ENCODE results near the gene LRMDA.

The LRMDA gene

GRCh38 chr10:76017733-76018433 lies 586.5 kb downstream of the LRMDA start:
- DNase-seq = no peak

GRCh38 chr10:76020630-76021029 lies 589.2 kb downstream of the LRMDA start:
- no peak for DNase-seq

GRCh38 chr10:76021398-76021797 lies 590.0 kb downstream of the LRMDA start:
- no peak for DNase-seq

GRCh38 chr10:76022366-76022765 lies 590.9 kb downstream of the LRMDA start:
- DNase-seq = no peak

GRCh38 chr10:76023007-76023406 lies 591.6 kb downstream of the LRMDA start:
- DNase-seq = no peak

- peak in 1 of 2 experiments; percentile 18 for DNase-seq
Observed at GRCh38 chr10:76024460-76025123, 593.2 kb downstream of the LRMDA start.

- no peak for DNase-seq
Observed at GRCh38 chr10:76025124-76025477, 593.7 kb downstream of the LRMDA start.

- no peak for DNase-seq
Observed at GRCh38 chr10:76026176-76026771, 594.9 kb downstream of the LRMDA start.

- no peak for DNase-seq
Observed at GRCh38 chr10:76026905-76027304, 595.5 kb downstream of the LRMDA start.

- DNase-seq = no peak
Observed at GRCh38 chr10:76029782-76030181, 598.4 kb downstream of the LRMDA start.

- no peak for DNase-seq
Observed at GRCh38 chr10:76031099-76031498, 599.7 kb downstream of the LRMDA start.

GRCh38 chr10:76031769-76032699 lies 600.6 kb downstream of the LRMDA start:
- no peak for DNase-seq

- no peak for DNase-seq
Observed at GRCh38 chr10:76032700-76033039, 601.2 kb downstream of the LRMDA start.

- peak in 1 of 2 experiments; percentile 2 for DNase-seq
Observed at GRCh38 chr10:76033457-76034196, 602.2 kb downstream of the LRMDA start.

GRCh38 chr10:76034353-76035205 lies 603.2 kb downstream of the LRMDA start:
- no peak for DNase-seq

- DNase-seq = no peak
Observed at GRCh38 chr10:76035206-76036110, 604.0 kb downstream of the LRMDA start.

GRCh38 chr10:76036111-76036940 lies 604.9 kb downstream of the LRMDA start:
- peak; percentile 17 to 34 for DNase-seq

- no peak for DNase-seq
Observed at GRCh38 chr10:76036962-76037361, 605.5 kb downstream of the LRMDA start.

GRCh38 chr10:76037531-76038155 lies 606.2 kb downstream of the LRMDA start:
- DNase-seq = no peak

All from NCI-H446 (cell line).